Tibial nerve (tissue), 4 donors: Measurements from ENCODE around the gene NDUFS7. TPM values are rescaled to one million over a fixed set of nuclear protein-coding genes. Genes with fewer than 3 reads are reported as not detected.

Experiments used
- DNase-seq, 2 donors: peaks; one replicate each; pipeline ENCODE4 v3.0.0-alpha.2; 2019; ENCODE audit warnings: low spot score in 2 of 2
- H3K27ac ChIP-seq, 4 donors: fragments of 200-600 bp; sonication (generic) in 3 of 4; one replicate each; pipeline ENCODE4 v1.5.1; 2017 to 2019; ENCODE audit warnings: mild to moderate bottlenecking in 1 of 4
- H3K27me3 ChIP-seq, 2 donors: fragments of 200-600 bp; sonication (generic) in 1 of 2; one replicate each; pipeline versions ENCODE4 v1.5.1 to v1.6.0; 2017 to 2019
- H3K36me3 ChIP-seq, 3 donors: fragments of 200-600 bp; sonication (generic); one replicate each; pipeline ENCODE4 v1.5.1; 2018 to 2019
- H3K4me1 ChIP-seq, 4 donors: fragments of 200-600 bp; sonication (generic) in 3 of 4; one replicate each; pipeline ENCODE4 v1.5.1; 2017 to 2019
- H3K4me3 ChIP-seq, 4 donors: fragments of 200-600 bp; sonication (generic) in 3 of 4; one replicate each; pipeline ENCODE4 v1.5.1; 2017 to 2019; ENCODE audit warnings: mild to moderate bottlenecking in 1 of 4, moderate library complexity in 1 of 4
- H3K9me3 ChIP-seq, 4 donors: fragments of 200-600 bp; sonication (generic) in 3 of 4; one replicate each; pipeline ENCODE4 v1.5.1; 2017 to 2019
- EP300 ChIP-seq, 2 donors: sonication (generic); formaldehyde crosslinking; IDR thresholded peaks; one replicate each; pipeline ENCODE4 v1.6.1; 2017; ENCODE audit warnings: antibody characterized with exemption in 2 of 2, mild to moderate bottlenecking in 1 of 2
- POLR2A ChIP-seq, 2 donors: fragments of 450-650 bp; IDR thresholded peaks; one replicate each; pipeline ENCODE4 v1.6.1; 2017; ENCODE audit warnings: antibody characterized with exemption in 2 of 2, mild to moderate bottlenecking in 2 of 2, moderate library complexity in 2 of 2
- WGBS, 2 donors: methylation state at CpG; one replicate each; pipeline ENCODE4 v1.1.5; 2018; 5-methylcytosine and 5-hydroxymethylcytosine counted together
- total RNA-seq, 4 donors: library from RNA; depleted of rRNA; stranded (reverse); fragments of >200 nt; gene quantifications; one replicate each; pipeline ENCODE4 v1.1.0, GENCODE V29; 2016
- TF ChIP-seq, protein P1 (sequence below), 5 experiments: fragments of 200-600 bp in 3 of 5; fragments of 450-650 bp in 2 of 5; sonication (generic) in 3 of 5; IDR thresholded peaks; one replicate each; pipeline ENCODE4 v1.5.1; 2016 to 2019; ENCODE audit warnings: antibody characterized with exemption in 5 of 5, mild to moderate bottlenecking in 3 of 5, moderate library complexity in 2 of 5

Gene NDUFS7
- total RNA-seq, 4 donors from 2014 or later: 146 to 162 (median 151) TPM

DNA sequence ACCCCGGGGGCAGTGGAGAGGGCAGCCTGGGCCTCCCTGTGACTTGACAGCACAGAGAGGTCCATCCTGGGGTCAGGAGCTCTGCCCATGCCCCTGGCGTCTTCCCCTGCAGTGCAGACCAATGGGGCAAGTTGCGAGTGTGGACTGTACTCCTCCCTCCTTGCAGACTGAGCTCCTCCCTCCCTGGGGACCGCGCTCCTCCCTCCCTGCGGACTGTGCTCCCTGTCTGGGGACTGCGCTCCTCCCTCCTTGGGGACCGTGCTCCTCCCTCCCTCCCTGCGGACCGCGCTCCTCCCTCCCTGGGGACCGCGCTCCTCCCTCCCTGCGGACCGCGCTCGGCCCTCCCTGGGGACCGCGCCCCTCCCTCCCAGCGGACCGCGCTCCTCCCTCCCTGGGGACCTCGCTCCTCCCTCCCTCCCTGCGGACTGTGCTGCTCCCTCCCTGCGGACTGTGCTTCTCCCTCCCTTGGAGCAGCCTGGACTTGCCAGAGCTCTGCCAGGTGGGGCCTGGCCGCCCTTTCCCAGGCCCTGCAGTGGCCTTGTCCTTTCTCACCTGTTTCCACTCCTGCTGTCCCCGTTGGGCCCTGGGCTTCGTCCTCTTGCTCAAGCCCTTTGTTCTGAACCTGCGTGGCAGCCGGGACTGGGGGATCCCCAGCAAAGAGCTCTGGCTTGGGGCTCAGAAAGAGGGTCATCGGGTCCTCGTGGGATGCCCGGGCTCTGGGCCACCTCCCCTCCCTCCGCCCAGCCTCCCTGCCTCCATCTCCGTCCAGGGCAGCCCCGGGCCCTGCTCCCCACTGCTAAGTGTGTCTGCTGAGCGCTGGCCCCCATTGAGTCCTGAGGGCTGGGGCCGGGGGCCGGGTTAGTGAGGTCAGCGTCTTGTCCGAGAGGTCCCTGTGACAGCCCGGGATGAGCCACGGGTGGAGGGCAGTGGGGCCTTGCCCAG lies 10.8 kb downstream of the NDUFS7 start:
- 64 to 67% methylated on average over 36 to 41 of the region's 43 CpGs for WGBS, 2 donors
- H3K36me3 ChIP-seq: peaks cover 2 to 77% (median 9%) of the 10 kb centered on the region in 3 donors
- peak overlapping the region in 1 of 4 donors; percentile 59 for H3K27ac ChIP-seq
- DNase-seq: no peak
- no peaks in the 10 kb centered on the region for H3K27me3 ChIP-seq
- H3K4me3 ChIP-seq: no peak overlapping the region
- H3K4me1 ChIP-seq: peaks cover 0 to 25% (median 11%) of the 10 kb centered on the region in 4 donors
- no peaks in the 10 kb centered on the region for H3K9me3 ChIP-seq
- TF ChIP-seq POLR2A (IDR thresholded peaks at IDR 0.05) (no peak), EP300 (IDR thresholded peaks at IDR 0.05) (no peak)
- TF ChIP-seq, protein P1, sequence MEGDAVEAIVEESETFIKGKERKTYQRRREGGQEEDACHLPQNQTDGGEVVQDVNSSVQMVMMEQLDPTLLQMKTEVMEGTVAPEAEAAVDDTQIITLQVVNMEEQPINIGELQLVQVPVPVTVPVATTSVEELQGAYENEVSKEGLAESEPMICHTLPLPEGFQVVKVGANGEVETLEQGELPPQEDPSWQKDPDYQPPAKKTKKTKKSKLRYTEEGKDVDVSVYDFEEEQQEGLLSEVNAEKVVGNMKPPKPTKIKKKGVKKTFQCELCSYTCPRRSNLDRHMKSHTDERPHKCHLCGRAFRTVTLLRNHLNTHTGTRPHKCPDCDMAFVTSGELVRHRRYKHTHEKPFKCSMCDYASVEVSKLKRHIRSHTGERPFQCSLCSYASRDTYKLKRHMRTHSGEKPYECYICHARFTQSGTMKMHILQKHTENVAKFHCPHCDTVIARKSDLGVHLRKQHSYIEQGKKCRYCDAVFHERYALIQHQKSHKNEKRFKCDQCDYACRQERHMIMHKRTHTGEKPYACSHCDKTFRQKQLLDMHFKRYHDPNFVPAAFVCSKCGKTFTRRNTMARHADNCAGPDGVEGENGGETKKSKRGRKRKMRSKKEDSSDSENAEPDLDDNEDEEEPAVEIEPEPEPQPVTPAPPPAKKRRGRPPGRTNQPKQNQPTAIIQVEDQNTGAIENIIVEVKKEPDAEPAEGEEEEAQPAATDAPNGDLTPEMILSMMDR (IDR thresholded peaks at IDR 0.05): no peak

DNA sequence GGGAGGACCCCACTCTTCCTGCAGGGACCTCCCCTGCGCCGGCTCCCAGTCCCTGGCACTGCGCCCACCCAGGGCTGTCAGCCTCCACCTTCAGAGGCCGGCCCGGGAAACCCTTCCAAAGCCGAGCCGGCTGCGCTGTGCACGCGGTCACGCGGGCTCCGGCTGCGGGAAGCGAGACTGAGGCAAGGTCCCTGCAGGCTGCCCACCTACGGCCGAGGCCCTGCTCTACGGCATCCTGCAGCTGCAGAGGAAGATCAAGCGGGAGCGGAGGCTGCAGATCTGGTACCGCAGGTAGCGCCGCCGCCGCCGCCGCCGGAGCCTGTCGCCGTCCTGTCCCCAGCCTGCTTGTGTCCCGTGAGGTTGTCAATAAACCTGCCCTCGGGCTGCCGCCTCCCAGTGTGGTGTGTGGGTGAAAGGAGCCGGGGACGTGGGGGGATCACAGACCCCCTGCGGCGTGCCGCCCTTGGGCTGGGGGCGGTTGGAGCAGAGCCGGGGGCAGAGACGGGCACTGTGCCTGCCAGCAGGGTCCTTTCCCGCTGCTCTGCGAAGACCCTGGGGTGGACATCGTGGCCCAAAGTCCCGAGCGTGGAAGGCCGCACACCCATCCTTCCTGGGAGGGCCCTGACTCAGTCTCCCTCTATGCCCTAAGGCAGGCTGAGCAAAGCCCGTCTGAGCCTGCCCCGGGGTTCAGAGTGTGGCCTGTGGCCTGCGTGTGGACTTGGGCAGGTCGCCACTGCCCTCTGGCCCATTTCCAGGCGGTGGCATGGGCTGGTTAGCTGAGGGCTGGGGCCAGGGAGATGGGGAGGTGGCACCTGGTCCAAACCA lies 11.7 kb downstream of the NDUFS7 start:
- H3K4me3 ChIP-seq: no peak overlapping the region
- no peaks in the 10 kb centered on the region for H3K9me3 ChIP-seq
- no peaks in the 10 kb centered on the region for H3K27me3 ChIP-seq
- 80 to 89% methylated on average over 27 to 47 of the region's 52 CpGs for WGBS, 2 donors
- no peak for DNase-seq
- H3K36me3 ChIP-seq: peaks cover 2 to 68% (median 7%) of the 10 kb centered on the region in 3 donors
- TF ChIP-seq, protein P1 (IDR thresholded peaks at IDR 0.05): no peak
- TF ChIP-seq EP300 (IDR thresholded peaks at IDR 0.05): no peak
- peak overlapping the region in 2 of 4 donors; percentile 4 to 59 for H3K27ac ChIP-seq
- peaks cover 0 to 34% (median 16%) of the 10 kb centered on the region in 4 donors for H3K4me1 ChIP-seq

DNA sequence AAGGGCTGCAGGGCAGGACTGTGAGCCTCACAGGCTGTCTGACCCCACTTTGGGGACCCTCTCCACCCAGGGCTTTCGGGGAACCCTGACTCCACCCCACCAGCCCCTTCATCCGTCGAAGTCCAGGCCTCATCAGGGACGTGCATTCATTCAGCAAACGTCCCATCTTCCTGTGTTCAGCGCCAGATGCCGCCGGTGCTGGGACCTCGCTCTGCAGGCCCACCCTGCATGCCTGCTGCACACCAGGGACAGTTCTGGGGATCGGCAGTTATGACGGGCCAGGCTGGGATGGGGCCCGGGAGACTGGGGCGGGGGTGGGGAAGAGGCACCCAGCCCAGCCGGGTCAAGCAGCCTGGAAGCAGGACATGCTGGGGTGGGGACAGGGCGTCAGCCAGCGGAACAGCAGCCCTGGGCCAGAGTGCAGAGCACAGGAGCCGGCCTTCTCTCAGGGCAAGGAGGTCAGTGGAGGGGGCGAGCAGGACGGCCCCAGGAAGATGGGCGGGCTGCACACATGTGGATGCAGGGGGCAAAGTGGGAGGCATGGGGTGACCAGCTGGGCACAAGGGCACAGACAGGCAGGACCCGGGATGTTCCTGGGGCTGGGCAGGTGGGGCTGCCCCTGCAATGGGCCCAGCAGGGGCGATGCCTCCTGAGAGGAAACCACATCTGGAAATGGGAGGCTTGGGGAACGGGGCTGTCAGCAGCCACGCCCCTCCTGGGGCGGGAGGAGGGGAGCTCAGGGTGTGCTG lies 12.5 kb downstream of the NDUFS7 start:
- Histone ChIP-seq H3K27ac (peak overlapping the region in 2 of 4 donors; percentile 36 to 59), H3K36me3 (peaks cover 2 to 60% (median 7%) of the 10 kb centered on the region in 3 donors), H3K27me3 (no peaks in the 10 kb centered on the region), H3K4me1 (peaks cover 0 to 42% (median 24%) of the 10 kb centered on the region in 4 donors), H3K4me3 (no peak overlapping the region), H3K9me3 (no peaks in the 10 kb centered on the region)
- TF ChIP-seq POLR2A (IDR thresholded peaks at IDR 0.05) (no peak), EP300 (IDR thresholded peaks at IDR 0.05) (no peak)
- TF ChIP-seq, protein P1 (IDR thresholded peaks at IDR 0.05): no peak
- 37% methylated on average over 21 to 22 of the region's 25 CpGs for WGBS, 2 donors
- DNase-seq: no peak

DNA sequence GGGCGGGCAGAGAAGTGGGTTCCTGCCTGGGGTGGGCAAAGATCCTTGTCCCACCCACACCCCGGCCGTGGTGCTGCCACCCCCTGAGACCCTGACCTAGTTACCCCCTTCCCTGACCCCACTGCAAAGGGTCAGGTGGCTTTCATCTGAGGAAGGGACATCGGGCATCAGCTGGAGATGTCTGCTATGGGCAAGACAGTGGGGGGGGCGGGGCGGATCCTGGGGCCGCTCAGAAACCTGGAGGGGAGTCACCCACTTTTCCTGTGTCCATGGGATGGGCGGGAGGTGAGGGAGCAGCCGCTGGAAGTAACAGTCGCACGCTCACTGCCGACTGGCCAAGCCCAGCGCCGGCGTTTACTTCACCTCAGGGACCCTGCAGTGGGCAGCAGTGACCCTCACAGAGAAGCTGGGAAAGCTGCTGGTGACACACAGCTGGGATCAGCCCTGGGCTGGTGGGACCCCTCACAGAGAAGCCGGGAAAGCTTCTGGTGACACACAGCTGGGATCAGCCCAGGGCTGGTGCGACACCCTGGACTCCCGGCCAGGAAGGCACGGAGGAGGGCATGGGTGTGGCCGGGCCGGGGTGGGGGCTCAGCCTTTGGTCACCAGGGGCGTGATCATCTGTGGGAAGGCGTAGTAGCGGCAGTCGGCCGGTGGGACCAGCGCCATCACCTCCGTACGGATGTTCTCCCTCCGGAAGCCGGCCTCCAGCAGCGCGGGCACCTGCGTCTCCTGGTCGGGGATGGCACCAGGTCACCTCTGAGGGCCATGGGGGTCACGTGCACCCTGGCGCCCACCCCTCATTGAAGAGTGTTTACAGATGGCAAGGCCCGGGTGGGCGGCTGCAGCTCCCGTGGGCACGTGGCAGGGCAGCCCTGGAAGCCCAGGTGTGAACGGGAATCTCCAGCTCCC lies 13.3 kb downstream of the NDUFS7 start:
- H3K36me3 ChIP-seq: peaks cover 2 to 52% (median 7%) of the 10 kb centered on the region in 3 donors
- H3K4me1 ChIP-seq: peaks cover 0 to 49% (median 24%) of the 10 kb centered on the region in 4 donors
- WGBS, 2 donors: 70 to 76% methylated on average over 21 to 28 of the region's 42 CpGs
- no peaks in the 10 kb centered on the region for H3K9me3 ChIP-seq
- H3K27me3 ChIP-seq: no peaks in the 10 kb centered on the region
- peak overlapping the region in 2 of 4 donors; percentile 36 to 59 for H3K27ac ChIP-seq
- TF ChIP-seq POLR2A (IDR thresholded peaks at IDR 0.05) (no peak), EP300 (IDR thresholded peaks at IDR 0.05) (no peak)
- TF ChIP-seq, protein P1 (IDR thresholded peaks at IDR 0.05): no peak
- DNase-seq: no peak
- no peak overlapping the region for H3K4me3 ChIP-seq
